ENCODE results near the gene SARS2.
"Not testable (repeated sequence)": the region's sequence is repeated elsewhere in the genome, so short reads cannot be mapped to it uniquely, and the experiment has no call there.

The SARS2 gene, protein sequence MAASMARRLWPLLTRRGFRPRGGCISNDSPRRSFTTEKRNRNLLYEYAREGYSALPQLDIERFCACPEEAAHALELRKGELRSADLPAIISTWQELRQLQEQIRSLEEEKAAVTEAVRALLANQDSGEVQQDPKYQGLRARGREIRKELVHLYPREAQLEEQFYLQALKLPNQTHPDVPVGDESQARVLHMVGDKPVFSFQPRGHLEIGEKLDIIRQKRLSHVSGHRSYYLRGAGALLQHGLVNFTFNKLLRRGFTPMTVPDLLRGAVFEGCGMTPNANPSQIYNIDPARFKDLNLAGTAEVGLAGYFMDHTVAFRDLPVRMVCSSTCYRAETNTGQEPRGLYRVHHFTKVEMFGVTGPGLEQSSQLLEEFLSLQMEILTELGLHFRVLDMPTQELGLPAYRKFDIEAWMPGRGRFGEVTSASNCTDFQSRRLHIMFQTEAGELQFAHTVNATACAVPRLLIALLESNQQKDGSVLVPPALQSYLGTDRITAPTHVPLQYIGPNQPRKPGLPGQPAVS

DNA sequence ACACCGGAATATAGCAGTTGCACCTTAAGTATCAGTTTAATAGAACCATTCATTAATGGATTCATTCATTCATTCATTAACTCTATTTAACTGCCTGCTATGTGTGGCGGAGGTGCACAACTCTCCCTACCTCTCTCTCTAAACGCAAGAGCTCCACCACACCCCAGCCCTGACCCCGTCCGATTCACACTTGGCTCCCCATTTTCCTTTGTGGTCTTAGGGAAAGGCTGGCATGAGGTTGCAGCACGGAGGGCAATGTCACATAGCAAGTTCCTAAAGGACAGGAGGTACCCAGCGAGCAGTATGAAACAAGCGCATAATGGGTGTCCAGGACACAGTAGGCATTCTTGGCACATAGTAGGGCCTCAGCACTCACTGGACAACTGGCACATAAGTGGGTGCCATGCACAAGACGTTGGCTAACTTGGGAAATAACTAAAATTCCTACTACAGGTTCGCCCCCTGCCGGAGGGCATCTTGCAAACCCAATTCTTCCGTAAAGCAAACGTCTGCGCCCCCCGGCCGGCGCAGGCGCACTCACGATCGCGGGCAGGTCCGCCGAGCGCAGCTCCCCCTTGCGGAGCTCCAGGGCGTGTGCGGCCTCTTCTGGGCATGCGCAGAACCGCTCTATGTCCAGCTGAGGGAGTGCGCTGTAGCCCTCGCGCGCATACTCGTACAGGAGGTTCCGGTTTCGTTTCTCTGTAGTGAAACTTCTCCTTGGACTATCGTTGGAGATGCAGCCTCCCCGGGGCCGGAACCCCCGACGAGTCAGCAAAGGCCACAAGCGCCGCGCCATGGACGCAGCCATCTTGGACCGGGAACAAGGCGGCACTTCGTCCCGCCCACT is at the start of gene SARS2:
SARS2 (minus strand) TSS at position 835 of the 847 bp plus-strand sequence; CDS start at position 808, 27 bp downstream.
- peak; percentile 90 for DNase-seq (ENCODE audit: low read depth)

DNA sequence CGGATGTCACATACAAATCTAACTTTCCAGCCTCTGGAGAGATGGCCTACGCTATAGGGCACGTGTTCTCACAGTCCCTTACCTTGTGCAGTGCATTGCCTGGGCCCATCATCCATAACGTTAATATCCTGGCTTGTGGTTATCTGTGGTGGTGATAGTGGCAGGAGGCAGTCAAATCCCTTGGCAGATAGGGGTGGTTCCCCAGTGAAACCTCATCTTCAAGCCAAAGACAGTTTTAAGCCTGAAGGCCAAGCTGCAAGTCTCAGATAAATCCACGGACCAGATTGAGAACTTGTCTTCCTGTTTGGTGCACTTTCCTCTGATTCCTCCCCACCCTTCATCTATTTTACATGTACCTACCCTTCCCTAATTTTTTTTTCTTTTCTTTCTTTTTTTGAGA is 49.2 kb upstream of the SARS2 start:
- DNase-seq (ENCODE audit: low read depth): no peak

DNA sequence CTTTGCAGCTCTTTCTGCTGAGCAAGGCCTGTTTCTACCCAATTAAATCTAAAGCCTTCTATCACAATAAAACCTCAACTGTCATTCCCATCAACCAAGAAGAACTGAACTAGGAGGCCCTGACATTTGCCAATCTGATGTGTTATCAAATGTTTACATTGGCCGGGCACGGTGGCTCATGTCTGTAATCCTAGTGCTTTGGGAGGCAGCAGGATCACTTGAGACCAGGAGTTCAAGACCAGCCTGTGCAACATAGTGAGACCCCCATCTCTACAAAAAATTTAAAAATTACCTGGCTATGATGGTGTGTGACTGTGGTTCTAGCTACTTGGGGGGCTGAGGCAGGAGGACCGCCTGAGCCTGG is 47.7 kb upstream of the SARS2 start:
- DNase-seq (ENCODE audit: low read depth): no peak

DNA sequence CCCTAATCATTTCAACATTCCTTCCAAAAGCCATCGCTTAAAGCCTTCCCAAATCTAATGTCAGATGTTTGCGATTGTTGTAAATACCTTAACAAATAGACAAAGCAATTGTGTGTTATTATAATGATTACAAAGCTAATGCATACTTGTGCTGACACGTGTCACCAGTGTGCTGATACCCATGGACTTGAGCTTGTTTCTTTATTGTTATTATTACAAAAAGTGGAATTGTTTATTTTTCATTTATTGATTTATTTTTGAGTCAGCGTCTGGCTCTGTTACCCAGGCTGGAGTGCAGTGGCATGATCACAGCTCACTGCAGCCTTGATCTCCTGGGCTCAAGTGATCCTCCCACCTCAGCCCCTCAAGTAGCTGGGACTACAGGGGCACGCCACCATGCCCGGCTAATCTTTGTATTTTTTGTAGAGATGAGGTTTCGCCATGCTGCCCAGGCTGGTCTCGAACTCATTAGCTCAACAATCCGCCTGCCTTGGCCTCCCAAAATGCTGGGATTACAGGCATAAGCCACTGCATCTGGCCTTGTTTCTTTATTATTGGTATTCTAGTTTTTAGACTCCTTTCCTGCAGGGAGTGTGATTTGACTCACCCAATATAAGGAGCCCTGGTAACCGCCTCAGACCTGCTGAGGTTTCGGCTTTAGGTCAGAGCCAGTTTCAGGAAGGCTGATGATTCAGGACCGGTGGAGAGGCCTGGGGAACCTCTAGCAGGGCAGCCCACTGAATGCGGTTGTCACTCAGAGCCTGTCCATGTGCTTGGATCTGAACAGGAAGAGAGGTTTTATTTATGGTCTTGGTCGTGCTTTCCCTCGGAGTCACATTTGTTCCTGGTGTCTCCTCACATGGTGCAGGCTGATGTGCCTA is 47.1 kb upstream of the SARS2 start:
- peak; percentile 73 for DNase-seq (ENCODE audit: low read depth)

DNA sequence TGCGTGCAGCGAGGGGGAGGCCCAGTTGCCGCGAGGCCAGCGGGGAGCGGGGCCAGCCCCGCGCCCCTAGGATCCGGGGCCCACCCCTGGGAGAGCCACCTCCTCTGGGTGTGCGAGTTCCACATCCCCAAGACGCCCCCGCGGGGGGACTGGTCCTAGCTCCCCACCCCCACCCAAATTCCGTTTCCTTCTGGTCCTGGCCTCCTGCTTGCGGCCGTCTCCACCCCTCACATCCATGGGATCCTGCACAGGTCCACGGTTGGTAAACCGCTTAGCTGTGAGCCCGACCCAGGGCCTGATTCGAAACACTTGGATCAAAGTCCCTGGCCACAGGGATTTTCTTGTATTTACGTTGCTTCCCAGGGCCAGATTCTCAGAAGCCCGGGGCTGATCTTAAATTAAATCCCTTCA is 45.3 kb upstream of the SARS2 start:
- DNase-seq (ENCODE audit: low read depth): no peak

DNA sequence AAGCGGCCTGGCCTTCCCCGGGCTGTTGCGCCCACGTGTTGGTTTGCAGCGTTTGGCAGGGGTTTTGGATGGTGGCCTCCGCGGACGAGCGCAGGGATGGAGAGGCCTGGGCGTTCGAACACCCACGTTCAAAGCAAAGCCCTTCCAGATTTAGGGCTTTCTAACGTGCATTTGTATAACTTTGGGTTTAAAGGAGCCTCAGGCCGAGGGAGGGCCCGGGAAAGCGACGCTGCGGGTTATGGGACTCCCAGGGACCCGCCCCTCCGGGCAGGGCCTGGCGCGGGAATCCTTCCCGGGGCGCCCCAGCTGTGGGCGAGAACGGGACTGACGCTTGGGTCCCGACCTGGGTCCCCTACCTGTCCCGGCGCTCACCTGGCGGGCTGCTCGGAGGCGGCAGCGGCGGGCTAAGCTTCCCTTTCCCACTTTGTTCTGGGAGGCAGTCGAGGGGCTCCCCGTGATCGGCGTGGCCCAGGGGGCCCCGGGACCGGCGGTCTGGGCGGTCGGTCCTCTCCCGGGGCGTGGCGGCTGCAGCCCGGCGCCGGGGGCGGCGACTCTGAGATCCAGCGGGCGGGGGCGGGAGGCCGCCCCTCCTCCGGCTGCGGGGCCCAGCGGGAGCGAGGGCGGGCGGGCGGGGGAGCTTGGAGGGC is 44.8 kb upstream of the SARS2 start, which contains the start of gene FBXO17:
FBXO17 (minus strand) TSS at position 529 of the 647 bp plus-strand sequence. CDS start 25,423 bp downstream, outside the sequence.
- DNase-seq (ENCODE audit: low read depth): no peak

DNA sequence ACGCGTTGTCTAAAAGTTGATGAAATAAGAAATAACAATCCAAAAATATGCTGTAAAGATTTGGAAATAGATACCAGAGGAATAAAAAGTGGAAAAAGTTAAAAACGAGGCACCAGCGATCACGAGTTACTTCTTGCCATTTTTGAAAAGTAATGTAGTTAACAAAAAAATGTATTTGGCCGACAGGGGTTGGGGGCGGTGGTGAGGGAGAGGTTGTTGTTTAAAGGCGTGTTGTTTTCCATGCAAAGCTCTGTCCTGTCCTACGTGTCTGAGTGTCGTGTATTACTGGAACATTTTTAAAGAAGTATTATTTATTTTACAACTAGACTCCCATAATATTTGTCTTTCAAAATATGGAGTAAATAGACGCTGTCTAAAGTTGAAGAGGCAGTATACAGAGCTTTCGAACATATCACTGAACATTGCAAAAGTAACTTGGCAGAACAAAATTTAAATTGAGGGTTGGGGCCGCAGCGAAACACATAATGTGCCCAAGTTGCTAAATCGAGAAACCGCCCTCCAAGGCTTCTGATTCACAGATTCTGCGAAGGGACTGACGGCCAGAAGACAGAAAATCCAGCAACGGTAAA is 44.2 kb upstream of the SARS2 start:
- no peak for DNase-seq (ENCODE audit: low read depth)

DNA sequence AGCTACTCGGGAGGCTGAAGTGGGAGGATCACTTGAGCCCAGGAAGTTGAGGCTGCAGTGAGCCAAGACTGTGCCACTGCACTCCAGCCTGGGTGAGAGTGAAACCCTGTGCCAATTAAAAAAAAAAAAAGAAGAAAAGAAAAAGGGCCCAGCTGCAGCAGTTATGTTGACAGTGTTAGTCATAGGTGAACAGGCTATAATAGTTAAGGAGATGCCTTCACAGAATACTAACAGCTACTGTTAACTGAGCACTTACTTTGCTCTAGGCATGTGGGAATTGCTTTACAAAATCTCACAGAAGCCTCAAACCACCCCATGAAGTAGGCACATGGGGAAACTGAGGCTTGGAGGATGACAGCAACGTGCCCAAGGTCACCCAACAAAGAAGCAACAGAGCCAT is 41.1 kb upstream of the SARS2 start:
- no peak for DNase-seq (ENCODE audit: low read depth)

DNA sequence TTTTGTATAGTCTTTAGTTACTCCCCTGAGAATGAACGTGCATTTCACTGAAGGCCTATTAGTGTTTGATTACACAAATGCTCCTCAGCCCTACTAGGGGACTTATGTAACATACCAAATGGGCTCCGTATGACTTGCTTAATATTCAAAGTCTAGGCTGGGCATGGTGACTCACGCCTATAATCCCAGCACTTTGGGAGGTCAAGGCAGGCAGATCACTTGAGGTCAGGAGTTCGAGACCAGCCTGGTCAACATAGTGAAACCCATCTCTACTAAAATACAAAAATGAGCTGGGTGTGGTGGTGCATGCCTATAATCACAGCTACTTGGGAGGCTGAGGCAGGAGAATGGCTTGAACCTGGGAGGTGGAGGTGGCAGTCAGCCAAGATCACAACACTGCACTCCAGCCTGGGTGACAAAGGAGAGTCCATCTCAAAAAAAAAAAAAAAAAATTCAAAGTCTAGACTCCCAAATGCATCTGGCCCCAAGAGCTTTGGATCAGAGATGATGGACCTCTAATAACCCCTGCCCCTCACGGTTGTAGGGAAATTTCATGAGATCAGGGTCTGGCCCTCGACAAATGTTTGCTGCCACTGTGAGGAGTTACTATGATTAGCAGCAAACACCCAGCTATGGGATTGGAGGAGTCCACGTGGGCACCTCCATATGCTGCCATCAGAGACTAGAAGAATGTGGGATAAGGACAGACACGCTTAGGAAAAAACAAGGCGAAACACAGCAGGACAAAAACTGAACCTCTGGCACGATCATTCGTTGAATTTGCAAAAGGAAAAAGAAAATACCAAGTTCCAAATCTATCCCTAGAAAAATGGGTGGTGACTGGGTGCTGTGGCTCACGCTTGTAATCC is 40.3 kb upstream of the SARS2 start:
- no peak for DNase-seq (ENCODE audit: low read depth)

DNA sequence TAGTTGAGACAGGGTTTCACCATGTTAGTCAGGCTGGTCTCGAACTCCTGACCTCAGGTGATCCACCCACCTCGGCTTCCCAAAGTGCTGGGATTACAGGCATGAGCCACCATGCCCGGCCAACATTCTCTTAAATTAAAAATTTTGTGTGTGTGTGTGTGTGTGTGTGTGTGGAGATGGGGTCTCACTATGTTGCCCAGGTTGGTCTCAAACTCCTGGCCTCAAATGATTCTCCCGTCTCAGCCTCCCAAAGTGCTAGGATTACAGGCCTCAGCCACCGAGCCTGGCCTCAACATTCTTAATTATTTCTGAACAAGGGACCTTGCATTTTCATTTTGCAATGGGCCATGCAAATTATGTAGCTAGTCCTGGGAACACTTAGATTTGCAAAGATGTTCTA is 35.6 kb upstream of the SARS2 start:
- not testable (repeated sequence) for DNase-seq (ENCODE audit: low read depth)

DNA sequence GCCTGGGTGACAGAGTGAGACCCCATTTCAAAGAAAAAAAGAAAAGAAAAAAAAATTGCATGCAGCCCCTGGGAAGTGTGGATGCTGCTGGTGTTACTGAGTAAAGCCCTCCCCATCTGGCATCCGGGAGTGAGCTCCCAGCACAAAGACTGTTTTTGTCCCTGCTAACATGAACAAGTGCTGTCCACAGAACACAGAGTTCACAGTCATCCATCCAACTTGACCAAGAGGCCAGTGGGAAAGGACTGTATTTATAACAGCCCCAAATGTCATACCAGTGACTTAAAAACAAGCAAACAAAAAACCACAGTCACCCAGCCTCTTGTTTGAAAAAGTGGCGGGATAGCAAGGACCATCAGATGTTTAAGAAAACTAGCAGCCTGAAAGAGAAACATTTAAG is 34.2 kb upstream of the SARS2 start:
- no peak for DNase-seq (ENCODE audit: low read depth)

DNA sequence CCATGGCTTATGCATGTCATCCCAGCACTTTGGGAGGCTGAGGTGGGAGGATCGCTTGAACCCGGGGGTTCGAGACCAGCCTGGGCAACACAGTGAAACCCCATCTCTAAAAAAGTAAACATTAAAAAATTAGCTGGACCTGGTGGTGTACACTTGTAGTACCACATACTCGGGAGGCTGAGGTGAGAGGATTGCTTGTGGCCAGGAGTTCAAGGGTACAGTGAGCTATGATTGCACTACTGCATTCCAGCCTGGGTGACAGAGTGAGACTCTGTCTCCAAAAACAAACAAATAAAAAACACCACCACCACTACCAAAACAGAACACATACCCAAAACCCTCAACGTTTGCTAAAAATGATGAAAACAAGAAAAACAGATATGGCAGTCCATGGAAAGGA is 29.1 kb upstream of the SARS2 start:
- DNase-seq (ENCODE audit: low read depth): no peak

DNA sequence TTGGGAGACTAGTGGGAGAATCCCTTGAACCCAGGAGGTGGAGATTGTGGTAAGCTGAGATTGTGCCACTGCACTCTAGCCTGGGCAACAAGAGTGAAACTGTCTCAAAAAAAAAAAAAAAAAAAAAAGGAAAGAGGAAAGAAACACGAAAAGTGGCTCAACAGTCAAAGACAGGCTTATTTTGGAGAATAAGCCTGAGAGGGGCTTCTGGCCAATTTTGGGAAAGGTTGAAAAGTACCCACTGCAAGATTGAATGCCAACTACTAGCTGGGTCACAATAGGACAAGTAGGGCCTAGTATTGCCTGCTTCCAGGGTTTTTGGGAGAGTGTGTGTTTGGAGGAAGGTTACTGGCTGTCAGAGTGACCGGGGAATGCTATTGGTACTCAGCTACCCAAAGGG is 27.7 kb upstream of the SARS2 start:
- no peak for DNase-seq (ENCODE audit: low read depth)

DNA sequence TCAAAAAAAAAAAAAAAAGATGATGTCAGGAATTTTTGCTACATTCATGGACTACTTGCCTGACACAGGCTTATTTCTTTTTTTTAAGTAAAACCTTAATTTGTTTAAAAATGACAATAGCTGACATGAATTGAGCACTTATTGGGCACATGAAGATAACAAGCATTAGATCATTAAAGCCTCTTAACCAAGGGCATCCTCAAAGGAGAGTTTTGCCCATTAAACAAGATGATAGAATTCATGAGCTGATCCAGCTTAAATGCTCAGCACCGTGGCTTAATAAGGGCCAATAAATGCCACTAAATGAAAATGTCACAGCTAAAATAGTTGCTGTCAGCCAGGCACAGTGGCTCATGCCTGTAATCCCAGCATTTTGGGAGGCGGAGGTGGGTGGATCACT is 25.7 kb upstream of the SARS2 start:
- DNase-seq (ENCODE audit: low read depth): no peak

DNA sequence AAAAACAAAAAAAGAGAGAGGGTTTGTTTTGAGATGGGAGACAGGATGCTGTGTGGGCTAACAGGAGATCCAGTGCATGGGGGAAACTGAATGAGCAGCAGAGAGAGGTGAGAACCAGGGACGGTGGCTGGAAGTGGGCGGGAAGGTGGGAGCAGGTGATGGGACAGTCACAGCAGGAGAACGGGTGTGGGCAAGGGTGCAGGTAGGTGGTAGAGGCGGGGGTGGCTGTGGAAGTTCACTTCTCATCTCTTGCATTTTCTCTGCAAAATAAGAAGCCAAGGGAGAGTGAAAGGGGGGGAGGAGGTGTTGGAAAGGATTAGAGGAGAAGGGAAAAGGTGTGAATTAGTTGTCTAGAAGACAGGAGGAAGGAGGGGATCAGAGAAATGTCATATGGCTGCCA is 23.1 kb upstream of the SARS2 start:
- DNase-seq (ENCODE audit: low read depth): no peak

DNA sequence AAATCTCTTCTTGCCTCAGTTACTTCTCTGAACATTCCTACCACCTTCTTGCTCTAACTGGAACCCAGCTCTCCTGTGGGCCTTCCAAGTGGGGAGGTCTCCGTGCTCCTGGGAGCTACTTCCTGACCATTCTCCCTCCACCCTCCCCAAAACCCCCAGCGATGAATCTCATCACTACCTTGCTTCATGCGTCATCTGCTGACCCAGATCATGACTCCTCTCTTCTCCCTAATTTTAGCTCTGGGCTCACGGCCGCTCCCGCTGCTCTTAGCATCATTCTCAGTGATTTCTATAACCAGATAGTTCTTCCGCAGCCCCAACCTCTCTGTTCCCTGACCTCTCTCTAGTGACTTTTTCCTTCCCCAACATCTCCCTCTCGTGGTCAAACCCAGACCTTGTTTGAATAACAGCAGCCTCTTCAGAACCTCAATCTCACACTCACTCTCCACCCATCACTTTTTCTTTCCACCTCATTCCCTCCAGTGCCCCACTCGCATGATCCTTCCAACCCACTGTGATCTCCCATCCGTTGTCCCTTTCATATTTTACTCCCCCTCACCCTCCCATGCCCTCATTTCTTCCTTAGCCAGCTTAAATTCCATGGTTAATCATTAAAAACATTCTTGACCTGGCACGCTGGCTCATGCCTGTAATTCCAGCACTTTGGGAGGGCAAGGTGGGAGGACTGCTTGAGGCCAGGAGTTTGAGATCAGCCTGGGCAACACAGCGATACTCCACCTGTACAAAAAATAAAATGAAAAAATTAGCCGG is 22.0 kb upstream of the SARS2 start:
- DNase-seq (ENCODE audit: low read depth): no peak

DNA sequence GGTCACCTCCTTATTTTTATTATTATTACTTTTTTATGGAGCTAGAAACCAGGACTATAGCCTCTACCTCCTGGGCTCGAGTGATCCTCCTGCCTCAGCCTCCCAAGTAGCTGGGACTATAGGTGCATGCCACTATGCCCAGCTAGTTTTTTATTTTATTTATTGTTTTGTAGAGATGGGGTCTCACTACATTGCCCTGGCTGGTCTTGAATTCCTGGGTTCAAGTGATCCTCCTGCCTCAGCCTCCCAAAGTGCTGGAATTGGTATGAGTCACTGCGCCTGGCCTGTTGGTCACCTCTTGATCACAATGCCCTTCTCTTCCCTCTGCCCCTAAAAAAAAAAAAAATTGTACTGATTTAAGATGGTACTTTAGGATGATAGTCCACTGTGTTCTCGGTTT is 20.6 kb upstream of the SARS2 start:
- DNase-seq (ENCODE audit: low read depth): no peak

DNA sequence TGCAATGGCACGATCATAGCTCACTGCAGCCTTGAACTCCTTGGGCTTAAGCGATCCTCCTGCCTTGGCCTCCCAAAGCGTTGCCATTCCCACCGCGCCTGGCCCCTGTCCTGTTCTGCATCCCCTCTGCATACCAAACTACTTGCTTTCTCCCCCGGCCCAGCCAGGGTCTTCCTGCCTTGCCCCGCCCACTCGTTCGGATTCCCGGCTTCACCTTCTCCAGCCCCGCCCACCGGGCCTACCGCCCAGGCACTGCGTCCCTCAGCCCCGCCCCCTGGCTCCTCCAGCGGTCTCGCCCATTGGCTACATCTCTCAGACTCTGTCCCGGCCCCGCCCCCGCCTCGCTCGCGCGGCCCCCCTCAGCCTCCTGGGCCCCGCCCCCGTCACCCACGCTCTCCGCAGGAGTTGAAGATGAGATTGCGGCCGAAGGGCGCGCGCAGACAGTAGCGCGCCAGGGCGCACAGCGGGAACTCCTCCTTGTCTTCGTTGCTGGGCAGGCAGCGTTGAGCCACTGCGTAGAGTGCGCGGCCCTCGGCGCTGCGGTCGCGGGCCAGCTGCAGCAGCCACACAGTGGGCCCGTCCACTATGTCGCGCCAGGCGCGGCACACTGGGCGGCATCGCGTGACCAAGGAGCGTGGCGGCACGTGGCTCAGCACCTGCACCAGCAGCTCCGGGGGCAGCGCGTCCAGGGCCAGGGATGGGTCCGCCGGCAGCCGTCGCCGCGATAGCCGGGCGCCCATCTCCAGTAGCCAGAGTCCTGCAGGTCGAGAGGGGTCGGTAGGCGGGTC is 19.2 kb upstream of the SARS2 start:
- DNase-seq (ENCODE audit: low read depth): peak; percentile 87
